ENCODE results near the gene SYNPR. TPM values are rescaled to one million over a fixed set of nuclear protein-coding genes. Genes with fewer than 3 reads are reported as not detected.

The SYNPR gene
- total RNA-seq, 1 donor from 2014 or later, result not detected

DNA sequence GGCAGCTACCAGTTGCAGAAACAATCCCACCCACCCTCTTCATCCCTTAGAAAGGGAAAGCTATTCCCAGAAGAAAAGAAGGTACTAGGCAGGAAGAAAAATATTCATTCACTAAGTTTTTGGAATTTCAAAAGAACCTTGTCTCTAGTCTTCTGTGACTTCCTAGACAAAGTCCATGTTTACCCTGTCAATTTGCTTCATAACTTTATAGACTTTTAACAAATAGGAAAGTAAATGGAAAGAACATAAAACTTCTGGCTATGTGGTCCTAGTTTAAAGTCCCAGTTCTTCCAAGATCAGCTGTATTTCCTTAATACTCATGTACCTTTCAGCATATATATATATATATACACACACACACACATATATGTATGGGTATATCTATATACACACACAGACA is 230.7 kb downstream of the SYNPR start:
- no peak for DNase-seq (ENCODE audit: low read depth, low spot score)
- Mint-ChIP-seq H3K4me3 (no peak overlapping the region), H3K27ac (ENCODE audit: unreplicated experiment) (no peak overlapping the region), H3K36me3 (ENCODE audit: low read depth) (no peaks in the 10 kb centered on the region), H3K27me3 (ENCODE audit: low read depth) (no peaks in the 10 kb centered on the region), H3K9me3 (no peaks in the 10 kb centered on the region), H3K4me1 (peaks cover 19% of the 10 kb centered on the region)
- TF ChIP-seq CTCF (conservative IDR thresholded peaks at IDR 0.05), result no peak

DNA sequence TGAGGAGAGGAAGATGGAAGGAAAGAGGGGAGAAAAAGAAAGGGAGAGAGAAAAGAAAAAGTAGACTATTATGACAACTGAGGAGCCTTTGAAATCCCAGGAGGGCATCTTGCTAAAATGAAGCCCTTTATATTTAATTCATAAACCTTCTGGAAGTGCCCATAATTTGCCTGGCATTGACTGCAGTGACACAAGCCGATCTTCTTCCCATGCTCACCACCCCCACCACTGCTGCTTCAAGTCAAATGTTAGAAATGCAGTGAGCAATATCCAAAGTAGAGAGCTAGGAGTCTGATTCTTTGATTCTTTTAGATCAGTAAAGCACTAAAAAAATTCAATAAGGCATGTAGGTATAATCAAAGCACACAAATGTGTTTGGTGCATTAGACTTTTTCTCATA is 235.7 kb downstream of the SYNPR start:
- Mint-ChIP-seq H3K9me3 (no peaks in the 10 kb centered on the region), H3K36me3 (ENCODE audit: low read depth) (no peaks in the 10 kb centered on the region), H3K27ac (ENCODE audit: unreplicated experiment) (no peak overlapping the region), H3K4me1 (peaks cover 19% of the 10 kb centered on the region), H3K4me3 (no peak overlapping the region), H3K27me3 (ENCODE audit: low read depth) (no peaks in the 10 kb centered on the region)
- DNase-seq (ENCODE audit: low read depth, low spot score), result no peak
- no peak for TF ChIP-seq CTCF (conservative IDR thresholded peaks at IDR 0.05)

GRCh38 chr3:63514678-63515077 is 236.6 kb downstream of the SYNPR start:
- H3K27me3 Mint-ChIP-seq (ENCODE audit: low read depth), result no peaks in the 10 kb centered on the region
- no peak for DNase-seq (ENCODE audit: low read depth, low spot score)
- H3K36me3 Mint-ChIP-seq (ENCODE audit: low read depth), result no peaks in the 10 kb centered on the region
- no peaks in the 10 kb centered on the region for H3K9me3 Mint-ChIP-seq
- no peak for TF ChIP-seq CTCF (conservative IDR thresholded peaks at IDR 0.05)
- H3K27ac Mint-ChIP-seq (ENCODE audit: unreplicated experiment), result no peak overlapping the region
- H3K4me3 Mint-ChIP-seq, result no peak overlapping the region
- H3K4me1 Mint-ChIP-seq, result peaks cover 19% of the 10 kb centered on the region

DNA sequence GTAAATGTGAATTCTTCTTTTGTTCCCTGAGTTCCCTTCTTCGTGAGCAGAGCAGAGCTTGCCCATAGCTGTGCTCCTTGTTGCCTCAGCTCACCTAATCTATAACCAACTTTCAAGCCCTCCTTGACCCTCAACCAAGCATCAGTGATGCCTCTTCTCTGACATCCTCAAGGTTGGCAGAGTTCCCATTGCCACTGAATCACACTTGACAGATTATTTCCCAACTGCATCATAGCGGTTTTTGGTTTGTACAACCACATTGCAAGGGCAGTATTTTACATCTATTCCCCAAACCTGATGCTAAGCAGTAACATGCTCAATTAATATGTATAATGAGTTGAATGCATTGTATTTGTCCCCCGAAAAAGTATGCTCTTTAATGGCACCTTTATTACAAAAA is 241.3 kb downstream of the SYNPR start:
- Mint-ChIP-seq H3K9me3 (no peaks in the 10 kb centered on the region), H3K27me3 (ENCODE audit: low read depth) (no peaks in the 10 kb centered on the region), H3K4me1 (no peaks in the 10 kb centered on the region), H3K36me3 (ENCODE audit: low read depth) (no peaks in the 10 kb centered on the region), H3K27ac (ENCODE audit: unreplicated experiment) (no peak overlapping the region), H3K4me3 (no peak overlapping the region)
- no peak for TF ChIP-seq CTCF (conservative IDR thresholded peaks at IDR 0.05)
- no peak for DNase-seq (ENCODE audit: low read depth, low spot score)

DNA sequence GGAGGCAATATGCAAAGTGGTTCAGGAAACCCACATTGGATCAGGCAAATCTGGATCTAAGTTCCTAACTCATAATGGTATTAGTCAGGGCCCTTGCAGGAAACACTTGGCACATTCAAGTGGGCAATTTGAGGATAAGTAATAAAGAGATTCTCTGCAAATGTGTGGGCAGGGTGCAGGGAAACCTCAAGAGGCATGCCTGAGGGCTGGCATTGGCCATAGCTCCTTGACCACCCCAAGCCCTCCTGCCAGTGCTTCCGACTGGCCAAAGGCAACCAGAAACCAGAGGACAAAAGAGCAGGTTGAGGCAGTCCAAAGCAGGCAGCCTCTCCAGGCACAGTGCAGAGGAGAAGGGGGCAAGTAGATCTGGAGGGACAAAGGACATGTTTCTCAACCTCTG is 243.5 kb downstream of the SYNPR start:
- Mint-ChIP-seq H3K27me3 (ENCODE audit: low read depth) (no peaks in the 10 kb centered on the region), H3K9me3 (no peaks in the 10 kb centered on the region), H3K4me3 (no peak overlapping the region), H3K27ac (ENCODE audit: unreplicated experiment) (no peak overlapping the region), H3K4me1 (no peaks in the 10 kb centered on the region), H3K36me3 (ENCODE audit: low read depth) (no peaks in the 10 kb centered on the region)
- DNase-seq (ENCODE audit: low read depth, low spot score), result no peak
- TF ChIP-seq CTCF (conservative IDR thresholded peaks at IDR 0.05), result no peak

GRCh38 chr3:63523100-63523499 is 245.0 kb downstream of the SYNPR start:
- H3K4me3 Mint-ChIP-seq, result no peak overlapping the region
- H3K4me1 Mint-ChIP-seq, result no peaks in the 10 kb centered on the region
- no peak for TF ChIP-seq CTCF (conservative IDR thresholded peaks at IDR 0.05)
- no peak for DNase-seq (ENCODE audit: low read depth, low spot score)
- H3K36me3 Mint-ChIP-seq (ENCODE audit: low read depth), result no peaks in the 10 kb centered on the region
- no peak overlapping the region for H3K27ac Mint-ChIP-seq (ENCODE audit: unreplicated experiment)
- H3K27me3 Mint-ChIP-seq (ENCODE audit: low read depth), result no peaks in the 10 kb centered on the region
- no peaks in the 10 kb centered on the region for H3K9me3 Mint-ChIP-seq

All from neural crest cell (in vitro differentiated cells).